Measurements from ENCODE around the gene C20orf141. TPM values are rescaled to one million over a fixed set of nuclear protein-coding genes. Genes with fewer than 3 reads are reported as not detected.
"Not testable (repeated sequence)": the region's sequence is repeated elsewhere in the genome, so short reads cannot be mapped to it uniquely, and the experiment has no call there.

C20orf141 gene
- total RNA-seq, 2 donors from 2014 or later, result not detected

- no peak for DNase-seq (ENCODE audit: low spot score)
Observed at GRCh38 chr20:2798095-2798805, 16.5 kb upstream of the C20orf141 start.

GRCh38 chr20:2798814-2799213 lies 16.0 kb upstream of the C20orf141 start:
- intact Hi-C loops (cut with DNase I), result no loop called here

More at GRCh38 chr20:2798095-2798805, 16.5 kb upstream of the C20orf141 start:
- intact Hi-C loops (cut with DNase I), result no loop called here

GRCh38 chr20:2799271-2799670 lies 15.5 kb upstream of the C20orf141 start:
- intact Hi-C loops (cut with DNase I), result no loop called here
- DNase-seq (ENCODE audit: low spot score), result no peak

More at GRCh38 chr20:2798814-2799213, 16.0 kb upstream of the C20orf141 start:
- DNase-seq (ENCODE audit: low spot score), result no peak

GRCh38 chr20:2799688-2800520 lies 14.9 kb upstream of the C20orf141 start:
- DNase-seq (ENCODE audit: low spot score), result no peak
- intact Hi-C loops (cut with DNase I), result no loop called here

- DNase-seq (ENCODE audit: low spot score), result peak; percentile 85
- intact Hi-C loops (cut with DNase I), result no loop called here
Observed at GRCh38 chr20:2800521-2801285, 14.1 kb upstream of the C20orf141 start, which contains the start of gene CPXM1. CPXM1 (minus strand) TSS chr20:2800627; CDS start chr20:2800572, 55 bp downstream.

DNA sequence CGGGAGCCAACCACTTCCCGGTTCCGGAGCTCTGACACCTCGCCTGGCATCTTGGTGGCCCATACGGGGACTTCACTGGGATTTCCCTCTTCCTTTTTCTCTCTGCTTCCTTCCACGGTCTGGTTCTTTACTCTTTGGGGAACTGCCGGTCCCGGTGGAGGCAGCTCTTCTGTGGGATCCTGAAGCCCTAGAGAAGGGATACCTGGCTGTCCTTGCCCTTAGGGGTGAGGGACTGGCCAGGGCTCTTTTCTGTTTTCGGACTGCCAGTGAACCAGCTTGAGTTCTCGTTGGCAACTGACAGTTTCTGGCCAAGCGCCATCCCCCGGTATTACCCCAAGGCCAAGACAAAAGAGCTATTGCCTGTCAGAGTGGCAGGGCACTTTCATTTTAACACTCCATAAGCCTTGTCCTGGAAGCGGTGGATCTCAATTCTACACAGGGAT lies 13.5 kb upstream of the C20orf141 start:
- DNase-seq (ENCODE audit: low spot score), result no peak
- intact Hi-C loops (cut with DNase I), result no loop called here

- intact Hi-C loops (cut with DNase I), result no loop called here
- DNase-seq (ENCODE audit: low spot score), result no peak
Observed at GRCh38 chr20:2804041-2804828, 10.6 kb upstream of the C20orf141 start.

- DNase-seq (ENCODE audit: low spot score), result no peak
- intact Hi-C loops (cut with DNase I), result no loop called here
Observed at GRCh38 chr20:2804852-2805688, 9.7 kb upstream of the C20orf141 start.

DNA sequence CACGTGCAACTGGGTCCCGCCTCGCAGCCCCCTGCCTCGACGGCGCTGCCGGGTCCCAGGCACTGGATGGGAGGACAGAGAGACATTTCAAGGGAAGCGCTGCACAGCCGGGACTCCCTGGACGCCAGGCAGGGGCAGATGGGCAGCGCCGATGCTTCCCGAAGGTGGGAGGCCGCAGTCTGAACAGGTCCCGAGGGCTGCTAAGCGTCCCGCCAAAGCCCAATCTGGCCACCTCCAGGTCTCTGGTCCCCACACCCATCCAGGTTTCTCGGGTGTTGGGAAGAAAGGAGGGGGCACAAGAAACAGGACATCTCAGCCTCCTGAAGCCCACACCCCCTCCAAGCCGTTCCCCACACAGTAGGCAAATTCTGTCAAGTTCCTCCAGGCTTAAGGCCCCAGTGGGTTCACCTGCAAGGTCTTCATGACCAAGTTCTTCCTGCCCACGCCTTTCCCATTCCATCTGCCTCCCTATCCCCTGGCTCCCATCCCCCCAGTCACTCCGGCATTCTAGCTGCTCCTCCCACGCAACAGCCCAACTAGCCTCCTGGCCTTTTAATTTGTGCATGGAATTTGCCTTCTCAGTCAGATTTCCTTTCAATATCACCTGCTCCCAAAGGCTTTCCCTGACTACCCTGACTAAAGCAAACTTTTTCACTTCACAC lies 9.0 kb upstream of the C20orf141 start:
- intact Hi-C loops (cut with DNase I), result no loop called here
- no peak for DNase-seq (ENCODE audit: low spot score)

DNA sequence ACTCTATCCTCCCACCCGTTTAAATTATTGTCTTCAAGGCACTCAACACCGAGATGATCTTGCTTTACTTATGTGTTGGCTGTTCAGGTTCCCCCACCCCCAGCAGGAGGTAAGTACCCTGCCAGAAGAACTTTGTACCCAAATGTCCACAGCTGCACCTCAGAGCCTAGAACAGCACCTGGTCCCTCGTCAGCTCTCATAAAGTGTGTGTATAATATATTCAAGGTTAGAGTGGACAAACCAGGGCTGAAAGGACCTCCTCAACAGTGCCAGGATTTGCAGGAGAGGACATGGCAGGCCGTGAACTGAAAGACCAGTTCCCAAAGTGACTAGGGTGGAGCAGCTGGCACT lies 8.5 kb upstream of the C20orf141 start:
- no peak for DNase-seq (ENCODE audit: low spot score)
- intact Hi-C loops (cut with DNase I), result no loop called here

DNA sequence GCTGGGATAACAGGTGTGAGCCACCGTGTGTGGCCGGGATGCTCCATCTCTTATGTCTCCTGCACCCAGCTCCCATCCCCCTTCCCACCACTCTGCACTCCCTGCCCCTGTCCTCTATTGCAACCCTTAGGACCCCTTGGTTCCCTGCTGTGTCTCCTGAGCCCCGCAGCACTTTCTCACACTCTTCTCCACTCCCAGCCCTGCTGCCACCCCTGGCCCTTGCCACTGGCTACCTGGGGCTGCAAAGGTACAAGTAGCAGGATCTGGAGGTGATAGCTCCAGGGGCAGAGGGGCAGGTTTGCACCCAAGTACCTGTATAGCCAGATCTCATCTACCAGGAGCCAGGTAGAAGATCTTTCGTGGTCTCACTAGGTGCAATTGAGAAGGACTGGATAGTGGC lies 7.8 kb upstream of the C20orf141 start:
- intact Hi-C loops (cut with DNase I), result no loop called here
- no peak for DNase-seq (ENCODE audit: low spot score)

DNA sequence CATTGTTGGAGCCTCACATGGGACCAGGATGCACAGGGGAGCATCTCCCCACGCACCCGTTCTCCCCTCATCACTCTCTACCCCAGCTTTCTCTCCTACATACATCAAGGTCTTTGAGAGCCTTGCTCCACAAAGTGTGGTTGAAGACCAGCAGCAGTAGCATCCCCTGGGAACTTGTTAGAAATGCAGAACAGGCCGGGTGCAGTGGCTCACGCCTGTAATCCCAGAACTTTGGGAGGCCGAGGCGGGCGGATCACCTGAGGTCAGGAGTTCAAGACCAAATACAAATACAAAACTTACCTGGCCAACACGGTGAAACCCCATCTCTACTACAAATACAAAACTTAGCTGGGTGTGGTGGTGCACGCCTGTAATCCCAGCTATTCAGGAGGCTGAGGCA lies 6.9 kb upstream of the C20orf141 start:
- intact Hi-C loops (cut with DNase I); DNase-seq (ENCODE audit: low spot score): not testable (repeated sequence)

- intact Hi-C loops (cut with DNase I), result no loop called here
- DNase-seq (ENCODE audit: low spot score), result no peak
Observed at GRCh38 chr20:2809690-2810089, 5.1 kb upstream of the C20orf141 start.

DNA sequence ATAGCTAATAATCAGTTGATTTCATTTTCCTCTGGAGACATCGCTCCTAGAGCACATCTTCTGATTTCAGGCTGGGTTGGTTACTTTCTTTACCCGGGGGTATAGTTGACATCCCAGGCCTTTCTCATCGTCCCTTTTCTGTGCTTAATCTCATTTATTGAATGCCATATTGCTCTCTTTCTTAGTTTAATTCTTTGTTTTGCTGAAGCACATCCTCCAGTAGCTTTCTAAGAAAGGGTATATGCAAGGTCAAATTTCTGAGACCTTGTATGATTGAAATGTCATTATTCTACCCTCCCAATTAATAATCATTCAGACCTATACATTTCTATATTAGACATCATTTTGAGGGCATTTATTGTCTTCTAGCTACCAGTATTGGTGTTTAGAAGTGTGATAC lies 2.6 kb upstream of the C20orf141 start:
- no peak for DNase-seq (ENCODE audit: low spot score)
- intact Hi-C loops (cut with DNase I), result no loop called here

GRCh38 chr20:2814076-2814475 lies 711 bp upstream of the C20orf141 start:
- intact Hi-C loops (cut with DNase I), result no loop called here
- no peak for DNase-seq (ENCODE audit: low spot score)

GRCh38 chr20:2815242-2815900 lies 584 bp downstream of the C20orf141 start:
- intact Hi-C loops (cut with DNase I), result no loop called here
- no peak for DNase-seq (ENCODE audit: low spot score)

DNA sequence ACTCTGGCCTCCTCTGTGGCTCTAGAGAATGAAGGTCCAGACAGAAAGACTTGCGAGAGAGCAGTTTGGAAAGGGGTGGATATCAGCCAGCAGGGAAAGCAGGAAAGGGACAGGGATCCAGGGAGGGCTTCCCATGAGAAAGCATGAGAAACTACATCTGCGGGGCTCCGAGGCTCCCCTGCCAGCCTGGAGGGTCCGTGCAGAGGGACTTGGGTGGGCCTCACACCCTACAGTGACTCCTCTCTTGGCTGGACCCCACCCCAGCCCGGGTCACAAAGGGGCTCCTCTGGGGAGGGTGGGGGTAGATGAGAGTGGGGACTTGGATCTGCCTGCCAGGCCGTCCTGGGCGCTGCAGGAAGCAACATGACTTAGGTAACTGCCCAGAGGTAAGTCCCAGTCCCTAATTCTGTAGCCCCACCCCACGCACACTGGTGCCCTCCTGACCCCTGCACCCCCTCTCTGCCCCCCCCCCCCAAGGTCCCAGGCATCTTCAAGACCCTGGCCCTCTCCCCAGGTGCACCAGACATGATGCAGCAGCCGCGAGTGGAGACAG lies 1.3 kb downstream of the C20orf141 start, which contains the start of gene TMEM239:
Gene TMEM239 (plus strand): TSS at position 335 of the 553 bp plus-strand sequence. CDS start 191 bp downstream, at position 526.
- DNase-seq (ENCODE audit: low spot score), result peak; percentile 76
- intact Hi-C loops (cut with DNase I), result no loop called here
